GM18517 (cell line): ENCODE results near the gene CNGA3.
"Not testable (repeated sequence)": the region's sequence is repeated elsewhere in the genome, so short reads cannot be mapped to it uniquely, and the experiment has no call there.

ENCODE experiments used
- ATAC-seq: cut with Tn5 transposase; IDR thresholded peaks from one replicate; pipeline ENCODE4 v1.9.1; 2021; ENCODE audit warnings: mild to moderate bottlenecking, moderate library complexity; ENCODE audit not compliant: unreplicated experiment

Gene CNGA3

GRCh38 chr2:98346311-98347236, at the start of gene CNGA3:
Gene CNGA3 (plus strand): TSS chr2:98346456. CDS start chr2:98369976, 23,520 bp downstream.
- ATAC-seq, result no peak

GRCh38 chr2:98297817-98298682, 48.2 kb upstream of the CNGA3 start:
- ATAC-seq, result no peak

GRCh38 chr2:98298683-98299164, 47.5 kb upstream of the CNGA3 start:
- ATAC-seq, result no peak

- ATAC-seq, result no peak
These were observed 46.9 kb upstream of the CNGA3 start for GRCh38 chr2:98299211-98299905.

GRCh38 chr2:98300141-98300874, 45.9 kb upstream of the CNGA3 start:
- no peak for ATAC-seq

GRCh38 chr2:98301469-98301868, 44.8 kb upstream of the CNGA3 start:
- no peak for ATAC-seq

GRCh38 chr2:98307131-98307696, 39.0 kb upstream of the CNGA3 start:
- not testable (repeated sequence) for ATAC-seq

GRCh38 chr2:98308068-98308467, 38.2 kb upstream of the CNGA3 start:
- no peak for ATAC-seq

GRCh38 chr2:98308532-98308931, 37.7 kb upstream of the CNGA3 start:
- ATAC-seq, result no peak

- ATAC-seq, result no peak
These were observed 36.7 kb upstream of the CNGA3 start for GRCh38 chr2:98309580-98309979.

GRCh38 chr2:98310010-98310409, 36.2 kb upstream of the CNGA3 start:
- no peak for ATAC-seq

GRCh38 chr2:98311090-98311489, 35.2 kb upstream of the CNGA3 start:
- no peak for ATAC-seq

GRCh38 chr2:98311771-98312545, 34.3 kb upstream of the CNGA3 start:
- no peak for ATAC-seq

GRCh38 chr2:98313492-98314250, 32.6 kb upstream of the CNGA3 start:
- ATAC-seq, result no peak

GRCh38 chr2:98314251-98314650, 32.0 kb upstream of the CNGA3 start:
- ATAC-seq, result no peak

- no peak for ATAC-seq
These were observed 30.3 kb upstream of the CNGA3 start for GRCh38 chr2:98315957-98316356.

- ATAC-seq, result no peak
These were observed 29.0 kb upstream of the CNGA3 start for GRCh38 chr2:98317214-98317613.

GRCh38 chr2:98320171-98320570, 26.1 kb upstream of the CNGA3 start:
- ATAC-seq, result not testable (repeated sequence)
